Limb (tissue), 2 donors: ENCODE data around the gene ARMC9.

Experiments used
- DNase-seq, 2 donors: peaks; one replicate each; pipeline ENCODE4 v3.0.0-alpha.2; 2016; ENCODE audit errors: extremely low spot score in 2 of 2

Gene ARMC9

GRCh38 chr2:231308219-231308618, 109.8 kb downstream of the ARMC9 start:
- no peak for DNase-seq

GRCh38 chr2:231308631-231309428, 110.4 kb downstream of the ARMC9 start:
- no peak for DNase-seq

DNA sequence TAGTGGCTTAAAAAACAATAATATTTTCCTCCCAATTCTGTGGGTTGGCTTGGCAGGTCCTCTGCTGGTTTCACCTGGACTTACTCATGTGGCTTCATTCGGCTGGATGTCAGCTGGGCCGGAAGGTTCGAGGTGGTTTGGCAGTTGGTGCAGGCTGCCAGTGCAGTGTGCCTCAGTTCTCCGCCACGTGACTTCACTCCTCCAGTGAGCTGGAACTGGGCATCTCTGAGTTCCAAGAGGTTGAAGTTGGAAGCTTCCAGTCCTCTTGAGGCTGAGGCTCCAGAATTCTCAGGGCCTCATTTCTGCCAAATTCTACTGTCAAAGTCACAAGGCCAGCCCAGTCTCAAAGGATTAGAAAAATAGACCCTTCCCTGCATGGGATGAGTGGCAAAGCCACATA, 113.6 kb downstream of the ARMC9 start:
- DNase-seq: no peak

DNA sequence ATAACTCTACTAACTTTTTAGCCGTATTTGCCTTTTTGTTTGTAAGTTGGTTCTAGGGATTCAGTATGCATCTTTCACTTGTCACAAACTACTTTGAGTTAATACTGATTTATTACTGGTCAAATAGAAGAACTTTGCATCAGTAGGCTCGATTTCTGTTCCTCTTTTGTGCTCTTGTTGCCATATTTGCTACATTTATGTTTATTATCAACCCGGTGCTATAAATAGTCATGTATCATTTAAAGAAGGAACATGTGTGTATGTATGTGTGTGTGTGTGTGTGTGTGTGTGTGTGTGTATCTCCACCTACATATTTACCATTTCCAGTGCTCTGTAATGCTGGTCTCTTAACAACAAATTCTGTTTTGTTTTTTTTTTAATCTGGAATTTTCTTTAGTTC, 117.5 kb downstream of the ARMC9 start:
- no peak for DNase-seq

DNA sequence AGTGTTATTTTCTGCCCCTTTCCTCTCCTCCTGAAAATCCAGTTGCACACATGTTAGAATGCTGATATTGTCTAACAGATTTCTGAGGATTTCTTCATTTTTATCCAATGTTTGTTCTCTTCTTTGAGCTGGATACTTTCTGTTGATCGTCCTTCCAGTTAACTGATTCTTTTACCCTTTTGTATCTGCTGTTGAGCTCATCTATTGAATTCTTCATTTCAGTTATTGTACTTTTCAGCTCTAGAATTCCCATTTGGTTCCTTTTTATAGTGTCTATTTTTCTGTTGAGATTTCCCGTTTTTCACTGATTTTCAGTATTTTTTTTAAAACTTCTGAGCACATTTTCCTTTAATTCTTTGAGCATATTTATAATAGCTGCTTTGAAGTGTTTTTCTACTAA, 119.1 kb downstream of the ARMC9 start:
- DNase-seq: no peak

- DNase-seq: no peak
Observed at GRCh38 chr2:231318436-231318835, 120.0 kb downstream of the ARMC9 start.

- no peak for DNase-seq
Observed at GRCh38 chr2:231318954-231319353, 120.5 kb downstream of the ARMC9 start.

GRCh38 chr2:231319867-231320266, 121.4 kb downstream of the ARMC9 start:
- DNase-seq: no peak

DNA sequence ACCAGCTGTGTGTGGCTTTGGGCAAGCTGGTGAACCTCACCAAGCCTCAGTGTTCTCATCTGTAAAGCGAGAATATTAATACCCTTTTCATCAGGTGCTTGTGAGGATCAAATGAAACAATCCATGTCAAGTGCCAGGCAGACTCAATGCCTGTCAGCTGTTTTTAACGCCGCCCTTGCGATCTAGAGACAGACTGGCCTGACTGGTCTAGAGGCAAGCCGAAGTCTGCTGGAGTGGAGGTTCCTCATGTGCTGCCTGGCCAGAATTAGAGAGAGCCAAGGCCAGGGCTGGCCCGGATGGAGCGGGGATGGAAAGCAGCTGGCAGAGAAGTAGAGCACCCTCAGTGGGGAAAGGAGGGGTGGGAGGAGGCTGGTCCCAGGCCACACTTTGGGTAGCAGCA, 122.6 kb downstream of the ARMC9 start:
- DNase-seq: no peak

- no peak for DNase-seq
Observed at GRCh38 chr2:231321556-231322334, 123.3 kb downstream of the ARMC9 start.

- DNase-seq: no peak
Observed at GRCh38 chr2:231323316-231323715, 124.9 kb downstream of the ARMC9 start.

DNA sequence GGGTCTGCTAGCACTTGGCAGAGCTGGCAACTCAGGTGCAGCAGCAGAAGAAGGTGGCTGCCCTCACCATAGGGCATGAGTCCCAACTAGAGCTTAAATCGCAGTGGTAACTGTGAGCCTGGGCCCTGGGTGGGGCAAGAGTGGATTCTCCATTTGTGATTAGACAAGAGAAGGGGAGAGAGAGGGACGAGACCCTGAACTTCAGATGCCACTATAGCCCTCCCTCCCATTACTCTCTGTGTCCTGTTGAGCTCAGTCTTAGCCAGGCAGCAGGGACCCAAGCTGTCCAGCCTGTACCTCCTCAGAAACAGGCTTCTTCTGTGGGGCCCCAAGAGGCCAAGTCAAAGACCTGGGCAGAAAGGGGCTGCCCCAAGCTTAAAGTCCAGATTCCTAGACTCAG, 127.4 kb downstream of the ARMC9 start:
- DNase-seq: no peak

- no peak for DNase-seq
Observed at GRCh38 chr2:231326404-231326803, 128.0 kb downstream of the ARMC9 start.

GRCh38 chr2:231330311-231330710, 131.9 kb downstream of the ARMC9 start:
- DNase-seq: no peak

DNA sequence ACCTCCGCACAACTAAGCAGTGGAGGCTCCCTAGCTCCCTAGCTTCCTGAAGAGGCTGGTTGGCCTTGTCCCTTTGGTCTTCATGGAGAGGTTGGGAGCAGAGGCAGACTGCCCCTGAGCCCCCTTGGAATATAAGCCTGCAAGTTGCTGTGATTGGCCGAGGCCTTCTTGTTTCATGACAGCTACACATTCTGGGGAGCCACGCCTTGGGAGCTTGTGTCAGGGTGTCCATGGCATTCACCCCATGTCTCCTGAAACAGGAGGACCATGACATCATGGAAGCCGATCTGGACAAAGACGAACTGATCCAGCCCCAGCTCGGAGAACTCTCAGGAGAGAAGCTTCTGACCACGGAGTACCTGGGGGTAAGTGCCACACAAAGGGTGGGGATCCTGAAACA, 133.1 kb downstream of the ARMC9 start:
- DNase-seq: no peak

- DNase-seq: no peak
Observed at GRCh38 chr2:231332388-231332787, 134.0 kb downstream of the ARMC9 start.

DNA sequence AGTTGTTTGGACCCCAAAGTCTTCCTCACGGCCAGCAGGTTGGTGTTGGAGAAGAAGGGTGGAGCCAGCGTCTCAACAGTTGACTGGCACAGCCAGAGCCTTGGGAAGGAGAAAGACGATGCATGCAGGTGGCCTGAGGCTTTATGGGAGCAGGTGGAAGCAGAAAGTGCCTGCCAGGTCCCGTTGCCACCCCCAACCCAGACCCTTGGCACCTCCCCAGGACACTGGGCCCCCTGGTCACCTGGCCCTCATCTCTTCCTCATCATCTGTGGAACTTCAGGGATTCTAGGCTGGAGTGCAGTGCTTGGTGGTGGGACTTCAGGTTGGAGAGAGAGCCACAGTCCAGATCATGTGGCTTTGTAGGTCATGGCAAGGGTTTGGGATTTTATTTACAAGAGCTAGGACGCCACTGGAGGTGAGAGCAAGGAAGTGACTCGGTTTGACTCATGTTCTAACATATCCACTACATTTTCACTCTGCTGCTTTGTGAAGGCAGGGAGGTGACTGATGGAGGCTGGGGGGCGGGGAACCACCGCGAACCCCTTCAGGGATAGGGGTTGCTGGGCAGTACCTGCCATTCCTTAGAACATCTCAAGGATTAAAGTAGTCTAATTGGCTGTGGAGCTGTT, 134.6 kb downstream of the ARMC9 start:
- DNase-seq: no peak

- no peak for DNase-seq
Observed at GRCh38 chr2:231334179-231334930, 135.9 kb downstream of the ARMC9 start.

DNA sequence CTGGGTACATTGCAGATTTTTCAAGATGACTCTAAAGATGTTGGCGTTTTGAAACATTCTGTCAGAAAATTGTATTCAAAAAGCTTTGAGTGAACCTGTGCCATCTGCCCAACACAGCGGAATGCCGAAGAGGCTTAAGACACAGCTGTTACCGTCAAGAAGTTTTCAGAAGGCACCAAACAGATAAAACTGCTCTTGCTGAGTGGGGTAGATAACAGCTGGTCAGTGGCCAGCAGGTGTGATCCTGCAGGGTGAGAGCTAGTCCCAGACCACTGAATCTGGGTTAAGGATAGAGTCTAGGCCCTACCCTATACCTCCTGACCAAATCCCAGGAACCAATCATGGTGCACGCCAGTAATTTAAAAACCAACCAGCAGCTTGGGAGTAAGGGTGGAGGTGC, 136.6 kb downstream of the ARMC9 start:
- DNase-seq: no peak

DNA sequence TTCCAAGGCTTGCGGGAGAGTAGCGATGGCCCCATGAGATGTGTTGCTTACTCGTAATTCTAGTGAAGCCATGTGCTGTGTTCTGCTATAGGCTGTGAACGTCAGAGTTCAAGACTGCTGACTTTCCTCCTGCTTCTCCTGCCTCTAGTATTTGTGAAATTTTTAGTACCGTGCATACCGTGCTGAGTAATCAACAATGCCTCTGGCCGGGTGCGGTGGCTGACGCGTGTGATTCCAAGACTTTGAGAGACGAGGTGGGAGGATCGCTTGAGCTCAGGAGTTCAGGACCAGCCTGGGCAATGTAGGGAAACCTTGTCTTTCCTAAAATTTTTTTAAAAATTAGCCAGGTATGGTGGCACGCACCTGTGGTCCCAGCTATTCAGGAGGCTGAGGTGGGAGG, 137.2 kb downstream of the ARMC9 start:
- no peak for DNase-seq

DNA sequence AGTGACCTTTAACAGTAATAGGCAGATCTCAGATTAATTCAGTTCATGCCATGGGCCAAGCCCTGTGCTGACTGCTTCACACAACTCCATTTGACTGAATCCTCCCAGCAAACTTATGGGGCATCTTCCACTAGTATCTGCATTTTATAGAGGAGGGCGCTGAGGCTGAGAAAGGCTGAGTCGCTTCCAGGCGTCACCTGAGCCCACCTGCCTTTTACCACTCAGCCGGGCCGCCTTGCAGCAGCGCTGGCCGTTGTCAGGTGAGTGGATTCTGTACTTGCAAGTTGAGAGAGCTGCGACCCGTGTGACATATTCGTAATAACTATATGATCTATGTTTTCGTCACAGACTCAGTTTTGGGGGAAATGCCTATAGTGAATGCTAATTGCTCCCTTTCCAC, 137.8 kb downstream of the ARMC9 start:
- DNase-seq: no peak

- DNase-seq: no peak
Observed at GRCh38 chr2:231336700-231337099, 138.3 kb downstream of the ARMC9 start.
